HK-2 (cell line): ENCODE results near the gene PRSS27.

Source experiments
- DNase-seq: peaks from one replicate; pipeline ENCODE4 v3.0.0-alpha.2; 2018; ENCODE audit not compliant: unreplicated experiment

Gene PRSS27

GRCh38 chr16:2720064-2720457 lies at the start of gene PRSS27:
Gene PRSS27 (minus strand): TSS chr16:2720224. CDS start chr16:2720160, 64 bp downstream.
- DNase-seq: no peak

GRCh38 chr16:2769675-2770056 lies 49.6 kb upstream of the PRSS27 start:
- no peak for DNase-seq

GRCh38 chr16:2769100-2769529 lies 49.1 kb upstream of the PRSS27 start:
- DNase-seq: no peak

- no peak for DNase-seq
These were observed 48.5 kb upstream of the PRSS27 start for GRCh38 chr16:2768403-2769089.

GRCh38 chr16:2767891-2768290 lies 47.9 kb upstream of the PRSS27 start:
- DNase-seq: no peak

GRCh38 chr16:2767140-2767731 lies 47.2 kb upstream of the PRSS27 start:
- DNase-seq: no peak

GRCh38 chr16:2766430-2767139 lies 46.6 kb upstream of the PRSS27 start:
- no peak for DNase-seq

GRCh38 chr16:2765462-2766404 lies 45.7 kb upstream of the PRSS27 start:
- DNase-seq: no peak

- DNase-seq: no peak
These were observed 44.7 kb upstream of the PRSS27 start for GRCh38 chr16:2764718-2765117.

GRCh38 chr16:2763173-2763572 lies 43.1 kb upstream of the PRSS27 start:
- no peak for DNase-seq

- DNase-seq: no peak
These were observed 42.7 kb upstream of the PRSS27 start for GRCh38 chr16:2762711-2763110.

- no peak for DNase-seq
These were observed 42.0 kb upstream of the PRSS27 start for GRCh38 chr16:2761886-2762583.

GRCh38 chr16:2761472-2761871 lies 41.4 kb upstream of the PRSS27 start:
- DNase-seq: no peak

- DNase-seq: no peak
These were observed 37.3 kb upstream of the PRSS27 start for GRCh38 chr16:2757344-2757743.

GRCh38 chr16:2756288-2757015 lies 36.4 kb upstream of the PRSS27 start:
- DNase-seq: no peak

- DNase-seq: no peak
These were observed 35.1 kb upstream of the PRSS27 start for GRCh38 chr16:2755158-2755557.

- no peak for DNase-seq
These were observed 33.7 kb upstream of the PRSS27 start for GRCh38 chr16:2753733-2754020.

- peak; percentile 71 for DNase-seq
These were observed 33.1 kb upstream of the PRSS27 start for GRCh38 chr16:2752850-2753732.

- peak; percentile 90 for DNase-seq
These were observed 32.2 kb upstream of the PRSS27 start, which contains the start of gene SRRM2 for GRCh38 chr16:2752035-2752849. Gene SRRM2 (plus strand): TSS chr16:2752638. CDS start chr16:2756365, 3,727 bp downstream.
